ENCODE results near the gene USP7.

USP7 gene

DNA sequence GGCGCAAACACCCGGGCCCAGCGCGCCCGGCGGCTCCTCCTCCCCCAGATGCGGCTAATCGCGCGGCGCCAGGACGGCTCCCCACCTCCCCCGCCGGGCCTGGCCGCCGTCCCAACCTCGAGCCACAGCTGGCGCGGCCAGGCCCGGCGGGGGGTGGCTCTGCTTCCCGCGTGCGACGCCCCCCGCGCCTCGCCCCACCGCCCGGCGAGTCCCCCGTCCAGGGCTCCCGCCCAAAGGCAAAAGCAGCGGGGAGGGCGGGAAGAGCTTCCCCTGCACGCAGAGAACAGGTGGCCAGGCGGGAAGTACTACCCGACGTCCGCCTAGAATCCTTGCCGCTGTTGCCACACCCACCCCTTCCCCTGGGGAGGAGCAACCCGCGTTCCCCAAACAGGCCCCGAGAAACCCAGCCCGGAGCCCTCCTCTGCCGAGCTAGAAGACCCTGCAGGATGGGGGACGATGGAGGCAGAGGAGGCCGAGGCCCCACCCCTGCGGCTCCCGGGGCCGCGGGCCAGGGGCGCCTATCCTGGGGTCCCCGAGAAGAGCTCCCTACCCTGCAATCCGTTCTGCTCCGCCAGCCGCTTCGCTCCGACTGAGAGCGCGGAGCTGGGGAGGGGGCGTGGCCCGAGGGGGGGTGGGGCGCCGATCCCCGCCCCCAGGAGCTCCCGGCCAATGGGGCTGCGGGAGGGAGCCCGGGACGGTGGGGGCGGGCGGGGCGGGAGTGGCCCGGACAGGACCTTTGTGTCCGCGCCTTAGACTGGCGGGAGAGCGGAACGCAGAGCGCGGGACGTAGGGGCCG is 95.1 kb downstream of the USP7 start, which contains the start of gene CARHSP1:
Gene CARHSP1 (minus strand): TSS at position 591 of the 796 bp plus-strand sequence. CDS start 9,678 bp downstream, outside the sequence.
- peak within 1 kb of the TSS; percentile 77 for H3K9ac ChIP-seq (ENCODE audit: low read length)
- peaks cover 24% of the 10 kb centered on the region for H3K4me1 ChIP-seq (ENCODE audit: control insufficient read depth, low read depth, low read length)
- no peaks in the 10 kb centered on the region for H3K9me3 ChIP-seq (ENCODE audit: control insufficient read depth, low read depth, low read length)
- H3K36me3 ChIP-seq (ENCODE audit: control insufficient read depth, low read depth, low read length) = peaks cover 2% of the 10 kb centered on the region
- H3K27me3 ChIP-seq (ENCODE audit: control insufficient read depth, insufficient read depth, low read length) = no peaks in the 10 kb centered on the region
- peak within 1 kb of the TSS; percentile 44 for H3K27ac ChIP-seq (ENCODE audit: low read length)
- peak within 1 kb of the TSS; percentile 83 for H3K4me3 ChIP-seq (ENCODE audit: low read length)

DNA sequence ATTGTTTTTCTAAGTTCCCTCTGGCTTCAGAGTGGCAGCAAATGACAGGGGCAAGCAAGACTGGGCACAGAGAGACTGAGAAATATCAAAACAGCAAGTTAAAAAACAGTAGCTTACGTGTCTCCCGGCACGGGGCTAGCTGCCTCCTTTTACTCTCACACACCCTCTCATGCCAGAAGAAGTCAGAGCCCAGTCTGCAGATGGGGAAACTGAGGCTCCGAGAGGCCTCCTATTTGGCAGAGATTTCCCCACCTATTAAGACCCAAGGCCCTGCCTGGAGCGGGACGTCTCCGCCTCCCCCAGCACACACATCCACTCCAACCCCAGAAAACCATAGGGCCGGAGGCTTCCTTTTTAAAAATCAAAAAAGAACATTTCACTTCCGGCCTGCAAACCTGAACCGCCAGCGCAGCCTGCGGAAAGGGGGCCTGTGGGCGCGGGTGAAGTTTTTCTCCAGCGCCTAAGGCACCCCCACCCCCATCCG is 95.7 kb downstream of the USP7 start:
- H3K4me3 ChIP-seq (ENCODE audit: low read length) = peak overlapping the region; percentile 83
- no peaks in the 10 kb centered on the region for H3K27me3 ChIP-seq (ENCODE audit: control insufficient read depth, insufficient read depth, low read length)
- peak overlapping the region; percentile 44 for H3K27ac ChIP-seq (ENCODE audit: low read length)
- H3K9me3 ChIP-seq (ENCODE audit: control insufficient read depth, low read depth, low read length) = no peaks in the 10 kb centered on the region
- H3K4me1 ChIP-seq (ENCODE audit: control insufficient read depth, low read depth, low read length) = peaks cover 24% of the 10 kb centered on the region
- H3K36me3 ChIP-seq (ENCODE audit: control insufficient read depth, low read depth, low read length) = peaks cover 2% of the 10 kb centered on the region
- H3K9ac ChIP-seq (ENCODE audit: low read length) = peak overlapping the region; percentile 77

- Histone ChIP-seq H3K9me3 (ENCODE audit: control insufficient read depth, low read depth, low read length) (no peaks in the 10 kb centered on the region), H3K4me3 (ENCODE audit: low read length) (peak overlapping the region; percentile 83), H3K36me3 (ENCODE audit: control insufficient read depth, low read depth, low read length) (peaks cover 2% of the 10 kb centered on the region), H3K27ac (ENCODE audit: low read length) (peak overlapping the region; percentile 44), H3K27me3 (ENCODE audit: control insufficient read depth, insufficient read depth, low read length) (no peaks in the 10 kb centered on the region), H3K4me1 (ENCODE audit: control insufficient read depth, low read depth, low read length) (peaks cover 24% of the 10 kb centered on the region), H3K9ac (ENCODE audit: low read length) (peak overlapping the region; percentile 77)
Measured at GRCh38 chr16:8867216-8867931, 96.3 kb downstream of the USP7 start.

DNA sequence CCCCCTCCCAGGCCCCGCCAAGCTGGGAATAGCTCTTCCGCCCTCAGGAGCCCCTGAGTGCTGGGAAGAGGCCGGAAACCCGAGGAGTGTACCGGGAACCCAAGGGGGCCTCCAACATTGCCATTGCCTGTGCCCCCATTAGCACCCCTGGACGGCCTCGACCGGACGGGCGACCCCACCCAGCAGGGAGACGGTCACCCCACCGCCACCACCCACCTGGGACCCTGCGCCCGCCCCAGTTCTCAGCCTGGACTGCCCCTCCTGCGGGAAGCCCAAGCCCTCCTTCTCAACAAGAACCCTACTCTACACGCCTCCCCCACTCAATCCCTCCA is 96.9 kb downstream of the USP7 start:
- H3K36me3 ChIP-seq (ENCODE audit: control insufficient read depth, low read depth, low read length) = peaks cover 2% of the 10 kb centered on the region
- no peak overlapping the region for H3K27ac ChIP-seq (ENCODE audit: low read length)
- H3K4me3 ChIP-seq (ENCODE audit: low read length) = peak overlapping the region; percentile 83
- peaks cover 24% of the 10 kb centered on the region for H3K4me1 ChIP-seq (ENCODE audit: control insufficient read depth, low read depth, low read length)
- peak overlapping the region; percentile 77 for H3K9ac ChIP-seq (ENCODE audit: low read length)
- H3K27me3 ChIP-seq (ENCODE audit: control insufficient read depth, insufficient read depth, low read length) = no peaks in the 10 kb centered on the region
- no peaks in the 10 kb centered on the region for H3K9me3 ChIP-seq (ENCODE audit: control insufficient read depth, low read depth, low read length)

- Histone ChIP-seq H3K27ac (ENCODE audit: low read length) (peak overlapping the region; percentile 8), H3K9ac (ENCODE audit: low read length) (peak overlapping the region; percentile 77), H3K4me1 (ENCODE audit: control insufficient read depth, low read depth, low read length) (peaks cover 24% of the 10 kb centered on the region)
Measured at GRCh38 chr16:8866118-8866883, 97.4 kb downstream of the USP7 start.

GRCh38 chr16:8865145-8865882 is 98.4 kb downstream of the USP7 start:
- H3K9me3 ChIP-seq (ENCODE audit: control insufficient read depth, low read depth, low read length) = no peaks in the 10 kb centered on the region
- peaks cover 2% of the 10 kb centered on the region for H3K36me3 ChIP-seq (ENCODE audit: control insufficient read depth, low read depth, low read length)
- H3K27ac ChIP-seq (ENCODE audit: low read length) = no peak overlapping the region
- peaks cover 24% of the 10 kb centered on the region for H3K4me1 ChIP-seq (ENCODE audit: control insufficient read depth, low read depth, low read length)
- H3K27me3 ChIP-seq (ENCODE audit: control insufficient read depth, insufficient read depth, low read length) = no peaks in the 10 kb centered on the region
- H3K4me3 ChIP-seq (ENCODE audit: low read length) = peak overlapping the region; percentile 83
- peak overlapping the region; percentile 21 for H3K9ac ChIP-seq (ENCODE audit: low read length)

More at GRCh38 chr16:8866118-8866883, 97.4 kb downstream of the USP7 start:
- H3K36me3 ChIP-seq (ENCODE audit: control insufficient read depth, low read depth, low read length) = peaks cover 2% of the 10 kb centered on the region
- peak overlapping the region; percentile 83 for H3K4me3 ChIP-seq (ENCODE audit: low read length)
- no peaks in the 10 kb centered on the region for H3K27me3 ChIP-seq (ENCODE audit: control insufficient read depth, insufficient read depth, low read length)
- H3K9me3 ChIP-seq (ENCODE audit: control insufficient read depth, low read depth, low read length) = no peaks in the 10 kb centered on the region

DNA sequence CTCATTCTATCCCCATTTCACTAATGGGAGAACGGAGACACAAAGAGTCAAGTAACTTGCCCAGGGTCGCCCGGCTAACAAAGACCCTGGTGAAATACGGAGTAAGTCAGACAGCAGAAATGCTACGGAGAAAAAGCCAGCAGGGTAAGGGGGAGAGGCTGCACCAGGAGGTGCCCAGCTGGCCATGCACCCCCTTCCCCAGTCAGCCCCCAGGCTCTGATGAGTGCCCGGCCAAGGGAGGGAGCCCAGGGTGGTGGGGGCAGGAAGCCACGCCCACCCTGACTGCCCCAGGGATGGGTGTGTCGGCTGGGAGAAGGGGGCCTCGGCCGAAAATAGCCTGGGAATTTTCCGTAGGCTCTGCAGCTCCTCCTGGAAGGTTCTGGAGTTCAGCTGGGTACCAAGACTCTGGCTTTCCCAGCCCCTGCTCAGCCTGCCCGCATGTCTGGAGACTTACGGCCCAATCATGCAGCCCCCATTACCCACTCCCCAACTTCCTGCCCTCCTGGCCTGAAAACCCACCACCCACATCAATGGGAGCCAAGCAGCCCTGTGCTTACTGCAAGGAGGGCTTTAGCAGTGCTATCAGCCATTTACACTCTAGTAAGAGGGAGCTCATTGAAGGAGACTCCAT is 99.1 kb downstream of the USP7 start:
- Histone ChIP-seq H3K27me3 (ENCODE audit: control insufficient read depth, insufficient read depth, low read length) (no peaks in the 10 kb centered on the region), H3K9ac (ENCODE audit: low read length) (no peak overlapping the region), H3K4me1 (ENCODE audit: control insufficient read depth, low read depth, low read length) (peaks cover 24% of the 10 kb centered on the region), H3K9me3 (ENCODE audit: control insufficient read depth, low read depth, low read length) (no peaks in the 10 kb centered on the region), H3K4me3 (ENCODE audit: low read length) (no peak overlapping the region), H3K27ac (ENCODE audit: low read length) (no peak overlapping the region), H3K36me3 (ENCODE audit: control insufficient read depth, low read depth, low read length) (peaks cover 2% of the 10 kb centered on the region)

- Histone ChIP-seq H3K9ac (ENCODE audit: low read length) (no peak overlapping the region), H3K27ac (ENCODE audit: low read length) (no peak overlapping the region), H3K9me3 (ENCODE audit: control insufficient read depth, low read depth, low read length) (no peaks in the 10 kb centered on the region), H3K4me1 (ENCODE audit: control insufficient read depth, low read depth, low read length) (peaks cover 24% of the 10 kb centered on the region), H3K36me3 (ENCODE audit: control insufficient read depth, low read depth, low read length) (peaks cover 9% of the 10 kb centered on the region), H3K4me3 (ENCODE audit: low read length) (no peak overlapping the region), H3K27me3 (ENCODE audit: control insufficient read depth, insufficient read depth, low read length) (no peaks in the 10 kb centered on the region)
Measured at GRCh38 chr16:8863594-8864424, 99.9 kb downstream of the USP7 start.

DNA sequence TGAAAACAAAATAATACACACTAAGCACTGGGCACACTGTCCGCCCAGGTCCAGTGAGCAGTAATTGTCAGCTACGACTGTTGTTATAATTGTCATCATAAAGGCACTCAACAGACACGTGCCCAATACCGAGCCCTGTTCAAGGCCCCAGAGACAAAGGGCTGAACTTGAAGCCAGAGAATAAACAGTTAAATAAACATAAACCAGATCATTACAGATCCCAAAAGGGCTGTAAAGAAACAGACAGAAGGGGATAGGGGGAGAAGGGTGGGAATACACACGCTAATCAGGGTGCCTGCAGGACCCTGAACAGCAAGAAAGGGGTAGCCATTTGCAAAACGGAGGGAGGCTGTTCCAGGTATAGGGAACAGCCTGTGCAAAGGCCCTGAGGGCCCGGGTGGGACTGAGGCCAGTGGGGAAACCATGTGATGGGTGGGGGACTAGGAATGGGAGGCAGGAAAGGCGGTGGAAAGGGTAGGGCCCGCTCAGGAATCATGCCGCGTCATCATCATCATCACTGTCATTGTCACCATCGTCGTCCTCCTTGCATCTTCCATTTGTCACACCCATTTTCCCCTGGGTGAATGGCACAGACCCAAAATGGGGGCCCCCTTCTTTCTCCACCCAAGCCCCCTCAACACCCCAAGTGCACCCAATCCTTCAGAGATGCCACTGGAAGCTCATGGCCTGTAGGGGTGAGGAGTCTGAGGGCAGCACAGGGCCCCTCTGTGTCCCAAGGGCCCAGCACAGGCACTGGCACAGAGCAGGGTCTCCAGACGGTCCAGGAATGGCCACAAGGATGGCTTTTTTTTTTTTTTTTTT is 101.2 kb downstream of the USP7 start:
- H3K4me1 ChIP-seq (ENCODE audit: control insufficient read depth, low read depth, low read length) = peaks cover 24% of the 10 kb centered on the region
- peaks cover 20% of the 10 kb centered on the region for H3K36me3 ChIP-seq (ENCODE audit: control insufficient read depth, low read depth, low read length)
- no peak overlapping the region for H3K27ac ChIP-seq (ENCODE audit: low read length)
- no peak overlapping the region for H3K9ac ChIP-seq (ENCODE audit: low read length)
- H3K27me3 ChIP-seq (ENCODE audit: control insufficient read depth, insufficient read depth, low read length) = no peaks in the 10 kb centered on the region
- H3K9me3 ChIP-seq (ENCODE audit: control insufficient read depth, low read depth, low read length) = no peaks in the 10 kb centered on the region
- H3K4me3 ChIP-seq (ENCODE audit: low read length) = no peak overlapping the region

Data from iPS-18a (cell line).